Endothelial cell of hepatic sinusoid (primary cell): ENCODE data around the gene PKM.
"Not testable (repeated sequence)": the region's sequence is repeated elsewhere in the genome, so short reads cannot be mapped to it uniquely, and the experiment has no call there.

ENCODE experiments used
- in situ Hi-C: cut with HindIII; loops from 2 replicates; pipeline ENCODE4 v1.10.0; 2017; ENCODE audit warnings: low sequenced_read_pairs

The PKM gene

DNA sequence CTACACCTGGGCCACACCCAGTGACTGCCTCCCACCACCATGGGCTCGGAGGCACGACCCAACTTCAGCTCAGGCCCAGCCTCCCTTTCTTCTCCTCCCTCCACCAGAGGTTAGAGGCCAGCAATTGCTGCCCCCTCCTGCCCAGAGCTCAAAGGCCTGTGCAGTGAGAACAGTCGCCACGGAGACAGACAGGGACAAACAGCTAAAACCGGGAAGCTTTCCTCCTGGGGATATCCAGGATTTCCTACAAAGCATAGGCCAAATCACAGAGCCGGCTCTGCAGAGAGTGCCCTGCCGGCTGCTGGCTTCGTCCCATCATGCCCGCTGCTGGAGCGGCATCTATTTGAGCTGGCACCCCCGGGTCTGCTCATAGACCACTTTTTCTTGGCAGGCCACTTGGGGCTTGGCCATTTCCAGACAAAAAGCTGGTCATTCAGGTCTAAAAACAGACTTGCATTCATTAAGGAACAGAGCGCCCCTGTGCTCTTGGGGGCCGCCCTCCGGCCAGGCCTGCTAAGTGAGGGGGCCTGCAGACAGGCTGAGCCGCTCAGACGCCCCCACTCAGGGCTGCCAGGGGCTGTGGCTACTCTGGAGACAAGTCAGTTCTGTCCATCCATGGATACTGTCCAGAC lies 50.9 kb downstream of the PKM start:
- in situ Hi-C loops, result no loop called here

DNA sequence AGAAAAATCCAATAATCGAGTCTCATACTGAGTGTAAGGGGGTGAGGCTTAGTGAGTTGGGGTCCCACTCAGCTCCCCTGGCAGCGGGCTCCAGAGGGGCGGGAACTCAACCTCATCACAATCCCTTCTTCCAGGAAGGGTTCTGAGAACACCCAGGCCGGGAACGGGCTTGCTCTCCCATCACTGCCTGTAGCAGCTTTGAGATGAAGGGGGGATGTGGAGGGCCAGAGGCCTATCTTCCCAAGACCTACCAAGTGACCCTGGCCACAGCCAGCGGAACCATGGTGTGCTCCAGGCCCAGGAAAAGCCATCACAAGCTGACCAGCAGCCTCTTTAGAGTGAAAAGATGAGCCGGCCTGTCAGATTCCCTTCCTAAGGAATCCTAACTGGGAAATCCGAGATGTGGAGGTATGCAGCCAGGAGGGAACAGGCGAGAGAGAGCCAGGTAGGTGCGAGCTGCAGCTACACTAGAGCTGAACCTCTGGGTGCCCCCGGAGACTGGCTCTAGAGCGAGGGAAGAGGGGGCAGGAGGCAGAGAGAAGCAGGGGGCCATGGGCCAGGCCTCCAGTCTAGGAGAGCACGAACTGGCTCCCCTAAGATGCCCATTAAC lies 51.9 kb downstream of the PKM start:
- in situ Hi-C loops, result no loop called here

DNA sequence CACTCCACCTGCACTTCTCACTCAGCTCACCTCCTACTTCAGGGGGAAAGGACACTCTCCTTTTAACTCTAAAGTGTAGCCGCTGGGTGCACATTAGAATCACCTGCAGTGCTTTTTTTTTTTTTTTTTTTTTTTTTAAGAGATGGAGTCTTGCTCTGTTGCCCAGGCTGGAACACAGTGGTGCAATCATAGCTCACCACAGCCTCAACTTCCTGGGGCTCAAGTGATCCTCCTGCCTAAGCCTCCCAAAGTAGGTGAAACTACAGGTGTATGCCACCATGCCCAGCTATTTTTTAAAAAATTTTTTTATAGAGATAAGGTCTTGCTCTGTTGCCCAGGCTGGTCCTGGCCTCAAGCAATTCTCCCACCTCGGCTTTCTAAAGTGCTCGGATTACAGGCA lies 54.2 kb downstream of the PKM start:
- in situ Hi-C loops, result no loop called here

DNA sequence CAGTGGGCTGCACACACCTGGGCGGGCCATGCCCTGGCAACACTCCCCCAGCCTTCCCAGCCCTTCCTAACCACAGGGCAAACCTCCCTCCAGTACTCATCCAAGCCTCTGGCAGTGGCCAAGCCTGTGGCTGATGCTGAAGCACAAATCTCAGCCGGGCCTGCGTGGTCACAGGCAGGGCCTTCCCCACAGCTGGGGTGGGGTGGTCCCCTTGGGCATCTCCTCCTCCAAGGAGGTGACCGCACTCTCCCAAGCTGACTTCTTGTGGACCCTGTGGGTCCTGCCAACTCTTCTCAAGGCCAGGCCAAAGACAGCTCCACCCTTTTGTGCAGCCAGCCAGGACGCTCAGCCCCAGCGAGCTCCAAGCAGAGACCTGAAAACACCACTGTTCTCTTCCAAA lies 54.8 kb downstream of the PKM start:
- in situ Hi-C loops, result no loop called here

DNA sequence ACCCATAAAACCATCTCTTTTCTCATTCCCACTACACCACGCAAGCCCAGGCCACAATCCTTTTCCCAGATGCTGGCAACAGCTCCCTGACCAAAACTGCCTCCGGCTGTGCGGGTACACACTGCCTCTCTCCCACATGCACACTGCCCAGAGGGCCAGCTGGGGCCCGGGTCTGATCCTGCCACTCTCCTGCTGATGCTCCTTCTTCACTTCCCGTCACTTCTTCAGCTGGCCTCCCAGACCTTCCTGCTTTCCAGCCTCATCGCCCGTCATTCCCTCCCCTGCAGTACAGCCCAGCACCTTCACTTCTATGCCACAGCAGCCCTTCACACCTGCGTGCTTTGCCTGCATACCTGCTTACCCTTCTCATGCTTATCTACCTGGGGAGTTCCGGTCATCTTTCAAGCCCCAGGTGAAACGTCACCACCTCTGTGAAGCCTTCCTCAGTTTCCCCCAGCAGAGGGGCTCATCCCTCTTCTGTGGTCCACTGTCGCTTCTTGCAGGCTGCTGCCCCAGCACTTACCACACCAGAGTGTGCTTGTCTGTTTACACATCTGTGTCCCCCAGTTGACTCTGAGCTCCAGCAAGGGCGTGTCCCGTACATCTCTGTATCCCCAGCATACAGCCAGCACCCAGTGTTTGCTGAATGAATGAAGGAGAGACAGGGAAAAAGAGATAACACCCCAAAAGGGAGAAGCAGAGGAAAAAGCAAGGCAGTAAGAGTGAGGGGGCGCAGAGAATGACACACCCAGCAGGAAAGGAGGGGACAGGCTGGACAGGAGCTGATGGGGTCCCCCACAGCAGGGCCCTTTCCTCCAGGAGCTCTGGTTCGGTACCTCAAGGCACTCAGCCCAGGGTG lies 55.6 kb downstream of the PKM start:
- in situ Hi-C loops, result no loop called here

DNA sequence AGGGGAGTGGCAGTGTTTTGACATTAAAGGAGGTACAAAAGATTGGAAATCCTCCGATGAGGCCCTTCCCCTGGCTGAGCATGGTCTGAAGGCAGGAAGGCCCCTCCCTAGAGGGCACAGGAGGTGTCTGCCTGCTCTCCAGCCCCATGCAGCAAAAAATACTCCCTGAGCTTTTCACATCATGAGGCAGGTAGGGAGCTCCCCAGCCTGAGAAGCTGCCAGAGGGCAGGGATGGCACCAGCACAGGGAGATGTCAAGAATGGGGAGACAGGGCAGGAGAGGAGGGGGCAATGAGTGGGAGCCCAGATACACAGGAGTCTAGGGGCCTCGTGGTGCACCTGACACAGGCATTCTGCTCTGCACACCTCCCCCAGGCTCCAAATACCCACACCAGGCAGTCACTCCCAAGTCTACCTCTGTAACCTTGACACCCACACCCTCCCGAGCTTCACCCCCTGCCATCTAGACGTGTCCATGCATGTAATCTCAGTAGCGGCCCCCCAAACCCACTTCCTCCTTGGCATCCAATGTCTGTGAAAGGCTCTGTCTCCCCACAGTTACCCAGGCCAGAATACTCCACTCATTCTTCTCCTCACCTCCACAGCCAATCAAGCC lies 56.3 kb downstream of the PKM start:
- in situ Hi-C loops, result no loop called here

DNA sequence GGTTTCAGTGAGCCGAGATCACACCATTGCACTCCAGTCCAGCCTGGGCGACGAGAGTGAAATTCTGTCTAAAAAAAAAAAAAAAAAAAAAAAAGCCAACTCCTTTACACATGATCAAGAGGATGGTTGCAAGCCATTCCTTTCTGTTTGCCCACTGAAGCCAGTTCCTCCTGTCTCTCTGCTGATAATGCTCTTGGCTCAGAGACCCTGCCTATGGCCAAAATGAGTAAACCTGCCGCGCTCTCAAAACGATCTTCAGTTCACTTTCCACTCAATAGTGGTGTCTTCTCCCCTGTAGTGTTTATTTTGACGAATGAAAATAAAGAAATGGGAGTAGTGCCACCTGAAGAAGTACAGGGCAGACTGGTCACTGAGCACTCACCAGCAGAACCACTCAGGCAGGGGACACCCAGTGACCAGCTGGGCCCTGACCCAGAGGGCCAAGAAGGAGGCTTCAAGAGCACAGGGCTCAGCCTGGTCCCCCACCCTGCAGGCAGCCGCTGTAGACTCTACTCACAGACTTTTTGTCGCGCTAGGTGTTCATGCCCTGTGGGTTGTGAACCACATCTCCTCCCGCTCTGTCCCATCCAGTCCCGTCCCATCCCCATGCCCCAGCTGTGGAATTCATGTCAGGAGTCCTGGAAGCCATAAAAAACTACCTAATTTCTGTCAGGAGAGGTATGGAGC lies 57.0 kb downstream of the PKM start:
- in situ Hi-C loops, result no loop called here

DNA sequence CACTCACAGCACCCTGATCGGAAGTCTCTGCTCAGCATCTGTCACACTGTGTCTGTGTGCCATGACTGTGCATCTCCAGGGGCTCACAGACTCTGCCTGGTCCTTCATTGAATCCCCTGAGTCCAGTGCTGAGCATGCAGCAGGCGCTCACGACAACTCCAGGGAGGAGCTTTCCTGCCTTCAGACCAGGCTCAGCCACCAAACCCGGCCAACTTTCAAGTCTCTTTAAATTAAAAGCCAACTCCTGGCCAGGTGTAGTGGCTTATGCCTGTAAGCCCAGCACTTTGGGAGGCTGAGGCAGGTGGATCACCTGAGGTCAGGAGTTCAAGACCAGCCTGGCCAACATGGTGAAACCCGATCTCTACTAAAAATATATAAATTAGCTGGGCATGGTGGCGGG lies 57.6 kb downstream of the PKM start:
- in situ Hi-C loops, result no loop called here

DNA sequence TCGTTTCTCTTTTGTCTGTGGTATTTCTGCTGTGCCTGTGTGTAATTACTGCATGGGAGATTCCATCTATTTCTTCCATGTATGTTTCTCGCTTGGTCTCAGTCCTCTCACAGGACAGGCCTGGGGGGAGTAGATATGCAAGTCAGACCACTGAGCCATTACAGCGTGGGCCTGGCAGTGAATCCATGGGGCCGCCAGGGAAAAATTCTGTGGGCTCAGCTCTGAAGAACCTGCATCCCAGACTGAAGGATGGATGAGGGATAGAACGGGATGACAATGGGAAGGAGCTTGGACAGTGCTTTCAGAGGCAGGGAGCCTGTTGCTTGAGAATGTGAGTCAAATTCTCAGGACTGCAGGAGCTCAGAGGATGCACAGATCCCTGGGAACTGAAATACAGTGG lies 58.2 kb downstream of the PKM start:
- in situ Hi-C loops, result no loop called here

DNA sequence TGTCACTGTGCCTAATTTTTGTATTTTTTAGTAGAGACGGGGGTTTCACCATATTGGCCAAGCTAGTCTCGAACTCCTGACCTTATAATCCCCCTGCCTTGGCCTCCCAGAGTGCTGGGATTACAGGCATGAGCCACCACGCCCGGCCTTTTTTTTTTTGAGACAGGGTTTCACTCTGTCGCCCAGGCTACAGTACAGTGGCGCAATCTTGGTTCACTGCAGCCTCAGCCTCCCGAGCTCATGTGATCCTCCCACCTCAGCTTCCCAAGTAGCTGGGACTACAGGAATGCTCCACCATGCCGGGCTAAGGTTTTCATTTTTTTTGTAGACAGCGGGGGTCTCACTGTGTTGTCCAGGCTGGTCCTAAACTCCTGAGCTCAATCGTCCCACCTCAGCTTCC lies 59.0 kb downstream of the PKM start:
- in situ Hi-C loops, result not testable (repeated sequence)

DNA sequence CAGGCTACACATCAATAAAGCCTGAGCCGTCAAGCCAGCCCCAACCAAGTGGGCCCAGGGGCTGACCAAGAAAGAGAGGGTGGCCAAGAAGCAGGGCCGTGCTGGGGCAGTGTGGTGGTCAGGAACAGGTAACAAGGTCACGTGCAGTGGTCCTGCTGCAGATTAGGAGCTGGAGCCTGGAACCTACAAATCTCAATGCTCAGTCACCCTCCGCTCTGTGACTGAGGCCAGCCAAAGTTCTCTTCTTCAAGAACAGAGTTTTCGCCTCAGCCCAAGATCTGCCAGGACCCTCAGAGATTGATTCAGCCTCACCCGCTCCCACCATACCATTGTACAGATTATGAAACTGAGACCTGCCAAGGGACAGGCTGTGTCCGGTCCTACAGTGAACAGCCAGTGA lies 60.3 kb downstream of the PKM start:
- in situ Hi-C loops, result no loop called here

DNA sequence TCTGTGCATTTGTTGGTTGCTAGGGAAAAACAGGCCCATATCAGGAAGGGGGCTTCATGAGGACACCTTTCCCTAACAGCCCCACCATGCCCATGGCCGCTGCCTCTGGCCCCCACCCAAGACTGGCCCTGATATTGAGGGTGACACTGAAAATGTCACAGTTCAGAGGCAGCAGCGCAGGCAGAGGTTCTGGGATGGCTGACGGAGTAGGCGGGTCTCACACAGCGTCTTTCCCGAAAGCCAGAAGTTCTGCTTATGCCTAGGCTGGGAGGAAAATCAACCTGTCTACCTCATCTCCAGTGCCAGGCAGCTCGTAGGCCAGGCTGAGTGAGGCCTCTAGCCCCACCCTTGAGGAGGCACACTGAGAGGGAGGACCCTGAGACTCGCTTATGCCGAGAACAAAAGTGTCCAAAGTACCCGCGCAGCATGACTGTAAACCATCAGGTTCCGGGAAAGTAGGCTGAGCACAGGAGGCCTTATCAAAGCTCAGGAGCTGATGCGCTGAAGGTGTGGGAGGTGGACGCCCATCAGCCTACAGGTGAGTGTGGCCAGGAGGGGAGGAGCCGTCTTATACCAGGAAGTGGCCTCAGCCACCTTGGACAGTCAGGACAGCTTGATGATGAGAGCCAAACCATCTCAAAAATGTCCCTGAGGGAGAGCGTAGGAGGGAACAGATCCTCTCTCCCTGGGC lies 60.9 kb downstream of the PKM start:
- in situ Hi-C loops, result loop anchor here (10.0 kb wide), 1 partner anchor 385 kb away; no protein-coding TSS in a partner anchor

DNA sequence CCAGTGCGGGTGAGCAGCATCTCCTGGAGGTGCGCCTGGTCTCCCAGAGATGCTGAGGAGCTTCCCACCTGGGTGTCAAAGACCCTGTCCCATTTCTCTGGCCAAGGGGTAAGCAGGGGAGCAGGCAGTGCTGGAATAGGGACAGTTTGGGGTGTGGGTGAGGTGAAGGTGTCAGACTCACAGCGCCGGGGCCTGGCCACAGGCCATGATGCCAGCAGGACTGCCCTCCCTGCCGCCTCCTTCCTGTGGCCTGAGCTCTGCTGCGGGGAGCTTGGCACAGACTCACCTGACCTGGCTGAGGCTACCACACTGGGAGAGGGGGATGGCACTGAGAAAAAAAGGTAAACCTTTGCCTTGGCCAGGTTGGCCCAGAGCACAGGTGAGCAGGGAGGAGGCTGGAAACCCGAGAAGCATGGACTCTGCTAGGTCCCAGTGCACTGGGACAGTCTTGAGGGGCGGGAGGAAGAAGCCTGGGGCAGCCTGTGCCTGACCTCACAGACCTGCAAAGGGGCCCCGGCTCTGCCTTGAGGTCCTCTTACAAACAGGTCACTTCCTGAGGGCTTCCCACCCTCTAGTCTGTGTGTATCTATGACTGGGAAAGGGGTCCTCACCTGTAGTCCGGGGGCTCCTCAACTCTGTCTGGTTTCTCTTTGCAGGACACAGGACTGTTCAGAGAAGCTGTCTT lies 61.6 kb downstream of the PKM start:
- in situ Hi-C loops, result loop anchor here (10.0 kb wide), 1 partner anchor 385 kb away; no protein-coding TSS in a partner anchor

DNA sequence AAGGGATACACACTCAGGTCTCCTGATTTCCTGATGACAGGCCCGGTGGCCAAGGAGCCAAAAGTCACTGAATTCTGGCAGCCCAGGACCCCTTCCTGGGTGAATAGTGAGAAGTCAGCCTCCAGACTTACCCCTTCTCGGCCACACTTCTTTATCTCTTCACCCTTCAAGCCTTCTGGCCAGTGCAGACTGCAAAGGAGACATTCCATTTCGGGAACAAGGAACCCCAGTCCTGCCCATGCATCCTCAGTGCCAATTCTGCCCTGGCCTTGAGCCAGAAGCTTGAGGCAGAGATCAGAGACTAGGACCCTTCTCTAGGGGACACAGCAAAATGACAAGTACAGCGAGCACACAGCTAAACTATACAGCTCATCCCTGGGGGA lies 62.2 kb downstream of the PKM start:
- in situ Hi-C loops, result loop anchor here (10.0 kb wide), 1 partner anchor 384 kb away; no protein-coding TSS in a partner anchor

DNA sequence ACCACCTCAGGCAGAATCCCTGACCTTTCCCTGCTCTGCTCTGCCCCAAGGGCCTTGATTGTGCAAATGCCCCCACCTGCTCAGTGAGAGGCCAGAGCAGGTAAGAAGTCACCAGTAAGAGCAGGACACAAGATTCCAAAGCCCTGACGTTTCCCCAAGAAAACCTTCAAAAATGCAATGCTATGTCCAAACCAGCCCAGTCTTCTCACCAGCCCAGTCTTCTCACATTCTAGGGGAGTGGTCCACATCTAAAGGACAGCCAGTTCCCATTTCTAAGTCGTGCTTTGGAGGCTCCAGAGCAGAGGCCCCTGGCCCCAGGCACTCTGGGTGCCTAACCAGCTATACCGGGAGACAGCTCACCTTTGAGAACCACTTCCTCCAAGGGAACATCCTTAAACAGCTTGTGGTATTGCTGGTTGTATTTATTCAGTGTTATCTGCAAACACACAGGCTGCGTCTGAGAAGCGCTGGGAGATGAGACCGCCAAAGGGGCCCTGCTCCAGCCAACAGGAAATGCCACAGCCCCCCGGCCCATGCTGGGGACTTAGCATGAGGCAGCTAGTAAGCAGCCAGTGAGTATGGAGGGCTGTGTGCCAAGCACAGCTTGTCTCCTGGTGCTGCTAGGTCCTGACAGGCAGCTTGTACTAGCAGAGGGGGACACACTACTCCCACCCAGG lies 62.7 kb downstream of the PKM start:
- in situ Hi-C loops, result loop anchor here (10.0 kb wide), 1 partner anchor 383 kb away; no protein-coding TSS in a partner anchor

DNA sequence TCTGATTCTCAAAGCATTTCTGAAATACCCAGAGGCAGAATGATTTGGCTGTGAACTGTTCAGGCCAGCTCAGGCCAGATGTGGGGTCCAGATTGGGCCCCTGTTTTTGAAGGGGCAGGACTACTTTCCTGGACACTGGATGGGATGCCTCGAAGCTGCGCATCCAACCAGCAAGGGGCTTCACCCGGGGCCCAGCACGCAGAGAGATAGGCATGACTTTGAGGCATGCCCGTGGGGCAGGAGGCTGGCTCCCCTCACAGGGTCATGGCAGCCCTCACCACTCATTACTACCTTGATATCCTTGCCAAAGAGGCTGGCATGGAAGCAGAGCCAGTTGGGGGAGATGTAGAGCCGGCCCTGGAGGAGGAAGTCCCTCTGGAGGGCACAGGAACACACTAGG lies 63.5 kb downstream of the PKM start:
- in situ Hi-C loops, result loop anchor here (10.0 kb wide), 1 partner anchor 383 kb away; no protein-coding TSS in a partner anchor

DNA sequence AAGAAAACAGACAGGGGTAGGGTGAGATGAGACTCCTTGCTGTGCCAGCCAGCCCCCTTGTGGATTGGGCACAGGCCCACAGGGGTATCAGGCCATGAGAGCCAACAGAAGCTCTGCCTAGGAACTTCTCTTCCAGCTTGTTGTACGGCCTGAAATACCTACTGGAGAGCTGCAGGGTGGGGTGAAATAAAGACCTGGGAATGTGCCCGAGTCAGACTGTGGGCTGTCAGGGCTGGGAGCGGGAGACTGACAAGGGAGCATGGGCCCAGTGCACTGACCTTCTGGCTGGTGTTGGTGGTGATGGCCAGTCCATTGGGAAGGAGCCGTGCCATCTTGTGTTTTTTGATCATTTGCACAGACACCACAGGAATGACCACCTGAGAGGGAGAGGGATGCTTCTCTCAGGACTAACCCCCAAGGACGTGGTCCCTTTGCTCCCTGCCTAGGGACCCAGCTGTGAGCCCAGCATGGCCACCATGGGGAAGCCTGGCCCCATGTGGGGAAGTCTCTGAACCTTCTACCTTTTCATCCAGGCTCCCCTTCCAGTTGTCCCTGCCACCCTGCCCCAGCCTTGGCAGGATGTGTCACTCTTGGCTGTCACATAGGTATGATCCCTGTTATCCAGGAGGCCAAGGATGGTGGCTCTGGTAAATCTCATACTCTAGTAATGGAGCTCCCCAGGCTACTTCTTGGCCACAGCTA lies 64.1 kb downstream of the PKM start:
- in situ Hi-C loops, result loop anchor here (10.0 kb wide), 1 partner anchor 382 kb away; no protein-coding TSS in a partner anchor

DNA sequence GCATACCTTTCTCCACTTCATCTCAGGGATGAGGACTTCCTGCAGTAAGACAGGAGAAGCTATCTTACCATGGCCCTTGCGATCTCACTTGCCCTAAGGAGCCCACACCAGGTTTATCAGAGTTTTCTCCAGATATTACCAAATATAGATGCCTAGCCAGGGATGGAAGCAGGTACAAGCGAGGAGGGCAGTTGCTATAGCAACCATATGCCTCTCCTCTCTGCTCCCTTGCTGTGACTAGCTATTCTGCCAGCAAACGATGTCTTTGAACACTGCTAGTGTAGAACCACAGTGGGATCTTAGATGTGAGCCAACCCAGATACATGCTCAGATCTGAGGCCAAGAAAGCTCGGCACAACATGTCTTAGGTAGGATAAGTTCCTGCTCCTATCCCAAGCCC lies 67.3 kb downstream of the PKM start:
- in situ Hi-C loops, result loop anchor here (5.0 to 10.0 kb wide), 2 partner anchors 71 to 379 kb away; no protein-coding TSS in a partner anchor
